GM12878 (cell line): ENCODE data around the gene PKD1. TPM values are rescaled to one million over a fixed set of nuclear protein-coding genes. Genes with fewer than 3 reads are reported as not detected.

ENCODE experiments used
- BHLHE40 ChIP-seq, 2 experiments: fragments of 450-650 bp in 1 of 2; IDR thresholded peaks; 2 replicates each; pipeline ENCODE4 v1.6.1; 2011 to 2017; ENCODE audit warnings: low read depth in 2 of 2, borderline replicate concordance in 1 of 2, improper control_type of control experiment in 1 of 2, low read length in 1 of 2, mild to moderate bottlenecking in 1 of 2
- CREB1 ChIP-seq: IDR thresholded peaks from 2 replicates; pipeline ENCODE4 v1.6.1; 2012; ENCODE audit warnings: low read depth, mild to moderate bottlenecking, inconsistent platforms
- CUX1 ChIP-seq: IDR thresholded peaks from 2 replicates; pipeline ENCODE4 v1.6.1; 2012; ENCODE audit warnings: improper control_type of control experiment, low read depth, low read length; ENCODE audit not compliant: insufficient replicate concordance
- E2F8 ChIP-seq: fragments of 450-650 bp; IDR thresholded peaks from 2 replicates; pipeline ENCODE4 v1.6.1; 2018; ENCODE audit warnings: mild to moderate bottlenecking, low read depth, moderate library complexity; ENCODE audit not compliant: partially characterized antibody
- EP300 ChIP-seq, 2 experiments: fragments of 150-350 bp in 1 of 2; IDR thresholded peaks; 2 replicates each; pipeline ENCODE4 v1.6.1; 2011 to 2012; ENCODE audit warnings: low read depth in 2 of 2, low read length in 2 of 2, borderline replicate concordance in 1 of 2, improper control_type of control experiment in 1 of 2, inconsistent platforms in 1 of 2; ENCODE audit not compliant: control insufficient read depth in 1 of 2
- MTA3 ChIP-seq: IDR thresholded peaks from 2 replicates; pipeline ENCODE4 v1.6.1; 2012; ENCODE audit warnings: low read length, inconsistent platforms, borderline replicate concordance
- NRF1 ChIP-seq: conservative IDR thresholded peaks from 2 replicates; pipeline ENCODE4 v1.6.1; 2011; ENCODE audit warnings: mild to moderate bottlenecking, low read depth, low read length, improper control_type of control experiment
- POLR2AphosphoS2 ChIP-seq: IDR thresholded peaks from 2 replicates; pipeline ENCODE4 v1.6.1; 2011; ENCODE audit warnings: low read depth, mild to moderate bottlenecking, low read length, improper control_type of control experiment, moderate library complexity
- ZBTB33 ChIP-seq: fragments of 450-650 bp; IDR thresholded peaks from 2 replicates; pipeline ENCODE4 v1.6.1; 2017; ENCODE audit warnings: mild to moderate bottlenecking
- polyA plus RNA-seq, 11 experiments: library from polyadenylated mRNA; depleted of rRNA in 4 of 11; unstranded in 6 of 11; stranded (reverse) in 5 of 11; fragments of >200 nt; fragmentation: Nextera tagmentation in 4 of 11; fragmentation: Illumina TruSeq in 1 of 11; extraction: Ambion mirVana in 4 of 11; extraction: Trizol in 1 of 11; gene quantifications; 1 replicate in 1 of 11; 2 replicates in 10 of 11; pipeline versions ENCODE4 v1.2.1 to v1.2.3, GENCODE V29; 2011 to 2016; ENCODE audit warnings: inconsistent platforms in 2 of 11, missing spikeins in 2 of 11, low read depth in 1 of 11
- total RNA-seq, 4 experiments: library from RNA; depleted of rRNA in 3 of 4; stranded (reverse); fragments of >200 nt in 3 of 4; fragmentation: Illumina TruSeq in 1 of 4; extraction: Trizol in 1 of 4; gene quantifications; 2 replicates each; pipeline versions ENCODE4 v1.2.1 to v1.2.3, GENCODE V29; 2013 to 2021

PKD1 gene
- total and polyA plus RNA-seq, 10 of the 15 experiments (the other 5 are each of a cell fraction or from before 2014, with no cell fraction given): 0.11 to 62.0 (median 6.1) TPM

GRCh38 chr16:2078691-2079090 lies 57.0 kb downstream of the PKD1 start (continued):
- no peak for TF ChIP-seq CUX1
- TF ChIP-seq POLR2AphosphoS2: no peak
- TF ChIP-seq CREB1: no peak
- TF ChIP-seq BHLHE40 (IDR thresholded peaks at IDR 0.05; ENCODE audit: borderline replicate concordance in 1 of 2, low read depth in 2 of 2, low read length in 1 of 2): no peak
- no peak for TF ChIP-seq MTA3
- TF ChIP-seq E2F8: no peak
- no peak for TF ChIP-seq ZBTB33
- no peak for TF ChIP-seq EP300 (IDR thresholded peaks at IDR 0.05; ENCODE audit: borderline replicate concordance in 1 of 2, control insufficient read depth in 1 of 2, low read depth in 2 of 2, low read length in 2 of 2)
- no peak for TF ChIP-seq NRF1
- TF ChIP-seq, all 136 proteins: peak for 0
